ENCODE measurements around the gene RAE1. TPM values are rescaled to one million over a fixed set of nuclear protein-coding genes. Genes with fewer than 3 reads are reported as not detected.
A peak's percentile ranks its signal among the peaks of the same experiment; 100 is the strongest.

Gene RAE1
- total and polyA plus RNA-seq, 3 donors from 2014 or later: 111 to 292 (median 157) TPM

- TF ChIP-seq POLR2A (IDR thresholded peaks at IDR 0.05): no peak
- TF ChIP-seq CTCF (IDR thresholded peaks at IDR 0.05): peak; percentile 84 to 90 (median 87)
- Histone ChIP-seq H3K4me1 (no peaks in the 10 kb centered on the region), H3K27ac (no peak overlapping the region), H3K9me3 (no peaks in the 10 kb centered on the region), H3K27me3 (no peaks in the 10 kb centered on the region), H3K36me3 (ENCODE audit: low read depth, missing control alignments) (no peaks in the 10 kb centered on the region), H3K4me3 (no peak overlapping the region)
- 55 to 66% methylated on average over 19 to 20 of the region's 20 CpGs for WGBS, 2 donors
- DNase-seq: peak; percentile 86
- intact Hi-C loops (cut with DNase I; ENCODE audit: low total_unique reads): loop anchor here (5.0 kb wide), 1 partner anchor 115 kb away; no protein-coding TSS in a partner anchor
Measured at GRCh38 chr20:57381596-57382503, 30.8 kb downstream of the RAE1 start.

- no peak overlapping the region for H3K4me3 ChIP-seq
- TF ChIP-seq CTCF (IDR thresholded peaks at IDR 0.05) (no peak), POLR2A (IDR thresholded peaks at IDR 0.05) (no peak)
- H3K9me3 ChIP-seq: no peaks in the 10 kb centered on the region
- no peaks in the 10 kb centered on the region for H3K4me1 ChIP-seq
- H3K36me3 ChIP-seq (ENCODE audit: low read depth, missing control alignments): no peaks in the 10 kb centered on the region
- H3K27me3 ChIP-seq: no peaks in the 10 kb centered on the region
- intact Hi-C loops (cut with DNase I; ENCODE audit: low total_unique reads): loop anchor here (5.0 kb wide), 1 partner anchor 115 kb away; no protein-coding TSS in a partner anchor
- no peak overlapping the region for H3K27ac ChIP-seq
- 91% methylated on average over 5 of the region's 5 CpGs for WGBS, 2 donors
- DNase-seq: no peak
Measured at GRCh38 chr20:57382516-57382915, 31.5 kb downstream of the RAE1 start.

GRCh38 chr20:57383447-57384347 lies 32.6 kb downstream of the RAE1 start:
- DNase-seq: no peak
- intact Hi-C loops (cut with DNase I; ENCODE audit: low total_unique reads): loop anchor here (5.0 kb wide), 1 partner anchor 114 kb away; no protein-coding TSS in a partner anchor
- H3K27me3 ChIP-seq: no peaks in the 10 kb centered on the region
- 89 to 92% methylated on average over 20 of the region's 20 CpGs for WGBS, 2 donors
- no peaks in the 10 kb centered on the region for H3K4me1 ChIP-seq
- H3K4me3 ChIP-seq: no peak overlapping the region
- H3K27ac ChIP-seq: no peak overlapping the region
- H3K36me3 ChIP-seq (ENCODE audit: low read depth, missing control alignments): no peaks in the 10 kb centered on the region
- H3K9me3 ChIP-seq: no peaks in the 10 kb centered on the region
- TF ChIP-seq POLR2A (IDR thresholded peaks at IDR 0.05) (no peak), CTCF (IDR thresholded peaks at IDR 0.05) (no peak)

- Histone ChIP-seq H3K36me3 (ENCODE audit: low read depth, missing control alignments) (no peaks in the 10 kb centered on the region), H3K27ac (no peak overlapping the region), H3K4me3 (no peak overlapping the region), H3K4me1 (peaks cover 2% of the 10 kb centered on the region), H3K9me3 (no peaks in the 10 kb centered on the region), H3K27me3 (no peaks in the 10 kb centered on the region)
- WGBS, 2 donors: 89 to 91% methylated on average over 8 of the region's 8 CpGs
- DNase-seq: no peak
- TF ChIP-seq CTCF (IDR thresholded peaks at IDR 0.05) (no peak), POLR2A (IDR thresholded peaks at IDR 0.05) (no peak)
- intact Hi-C loops (cut with DNase I; ENCODE audit: low total_unique reads): loop anchor here (5.0 kb wide), 1 partner anchor 113 kb away; no protein-coding TSS in a partner anchor
Measured at GRCh38 chr20:57384486-57384885, 33.4 kb downstream of the RAE1 start.

All from testis (tissue), 3 donors.